NCI-H748 (cell line): Measurements from ENCODE around the gene TAS2R46.
"Not testable (repeated sequence)": the region's sequence is repeated elsewhere in the genome, so short reads cannot be mapped to it uniquely, and the experiment has no call there.

Experiments used
- DNase-seq: peaks from one replicate; lab custom pipeline; 2025; ENCODE audit not compliant: unreplicated experiment; lab: John Stamatoyannopoulos, UW

The TAS2R46 gene

DNA sequence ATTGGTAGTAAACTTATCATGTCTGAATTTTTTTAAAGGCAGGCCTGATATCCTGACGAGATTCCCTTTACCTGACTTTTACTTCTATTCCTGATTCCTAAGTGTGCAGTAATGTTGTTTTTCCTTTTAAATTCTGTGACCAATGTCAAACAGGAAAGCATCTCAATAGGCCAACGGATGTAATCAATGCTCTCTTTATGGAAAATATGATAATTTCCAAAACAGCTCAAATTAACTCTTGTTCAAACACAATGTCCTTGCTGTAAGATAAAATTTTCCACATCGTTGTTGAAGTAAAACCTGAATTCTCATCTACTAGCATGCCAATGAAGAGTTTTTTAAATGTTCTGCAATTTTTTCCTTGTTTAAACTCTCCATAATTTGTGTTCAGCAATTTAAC, 22.9 kb downstream of the TAS2R46 start:
- DNase-seq, result no peak

DNA sequence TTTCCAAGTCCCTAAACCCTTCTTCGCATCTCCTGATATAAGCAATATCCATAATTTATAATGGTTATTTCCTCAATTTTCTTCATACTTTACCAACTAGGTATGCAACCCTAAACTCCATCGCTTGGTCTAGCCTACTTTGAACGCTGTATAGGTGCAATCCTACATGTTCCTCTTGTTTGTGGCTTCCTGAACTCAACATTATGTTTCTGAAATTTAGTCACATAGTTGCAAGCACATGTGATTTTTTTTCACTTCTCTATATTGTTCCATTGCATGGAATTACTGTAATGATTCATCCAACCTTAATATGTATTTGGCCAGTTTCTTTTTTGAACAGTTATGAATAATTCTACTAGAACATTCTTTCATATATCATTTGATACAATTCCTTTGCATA, 28.1 kb downstream of the TAS2R46 start:
- not testable (repeated sequence) for DNase-seq

DNA sequence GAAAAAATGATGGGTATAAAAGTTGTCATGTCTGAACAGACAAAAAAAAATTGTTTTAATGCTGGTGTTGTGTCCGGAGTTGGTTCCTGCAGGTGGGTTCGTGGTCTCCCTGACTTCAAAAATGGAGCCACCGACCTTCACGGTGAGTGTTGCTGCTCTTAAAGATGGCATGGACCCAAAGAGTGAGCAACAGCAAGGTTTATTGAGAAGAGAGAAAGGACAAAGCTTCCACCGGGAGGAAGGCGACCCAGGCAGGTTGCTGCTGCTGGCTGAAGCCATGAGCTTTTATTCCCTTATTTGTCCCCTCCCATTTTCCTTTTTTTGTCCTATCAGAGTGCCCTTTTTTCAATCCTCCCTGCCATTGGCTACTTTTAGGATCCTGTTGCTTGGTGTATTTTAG, 30.8 kb downstream of the TAS2R46 start, which contains the start of gene TAS2R31:
TAS2R31 (minus strand) TSS at position 101 of the 400 bp plus-strand sequence; CDS start at position 29, 72 bp downstream.
- no peak for DNase-seq

DNA sequence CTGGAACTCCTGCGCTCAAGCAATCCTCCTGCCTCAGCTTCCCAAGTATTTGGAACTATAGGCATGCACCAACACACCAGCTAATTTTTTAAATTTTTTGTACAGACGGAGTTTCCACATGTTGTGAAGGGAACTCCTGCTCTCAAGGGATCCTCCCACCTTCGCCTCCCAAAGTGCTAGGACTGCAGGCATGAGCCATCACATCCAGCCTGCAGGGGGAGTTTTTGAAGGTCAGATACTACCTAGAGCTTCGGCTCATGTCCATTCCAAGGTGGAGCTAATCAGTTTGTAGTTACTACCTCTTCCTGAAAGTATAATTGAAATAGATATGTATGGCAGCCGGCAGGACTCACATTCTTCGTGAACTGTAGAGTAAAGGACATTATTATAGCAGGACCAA, 36.0 kb downstream of the TAS2R46 start:
- no peak for DNase-seq

DNA sequence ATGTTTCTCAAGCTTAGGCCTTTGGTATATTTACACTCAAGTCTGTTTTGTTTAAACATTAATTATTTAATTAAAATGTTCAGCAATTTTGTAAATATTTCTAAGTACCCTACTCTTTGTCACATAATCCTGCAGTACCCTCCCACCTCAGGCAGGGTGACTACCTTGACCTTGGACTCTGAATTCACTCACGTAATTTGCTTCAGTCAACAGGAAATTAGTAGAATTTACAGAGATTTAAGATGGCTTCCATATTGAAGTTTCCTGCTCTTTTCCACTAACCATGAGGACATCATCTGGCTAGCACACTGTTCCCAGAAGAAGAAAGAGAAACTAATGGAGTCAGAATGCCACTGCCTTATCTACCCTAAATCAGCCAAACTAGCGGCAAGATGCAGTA, 38.7 kb downstream of the TAS2R46 start:
- DNase-seq, result no peak

DNA sequence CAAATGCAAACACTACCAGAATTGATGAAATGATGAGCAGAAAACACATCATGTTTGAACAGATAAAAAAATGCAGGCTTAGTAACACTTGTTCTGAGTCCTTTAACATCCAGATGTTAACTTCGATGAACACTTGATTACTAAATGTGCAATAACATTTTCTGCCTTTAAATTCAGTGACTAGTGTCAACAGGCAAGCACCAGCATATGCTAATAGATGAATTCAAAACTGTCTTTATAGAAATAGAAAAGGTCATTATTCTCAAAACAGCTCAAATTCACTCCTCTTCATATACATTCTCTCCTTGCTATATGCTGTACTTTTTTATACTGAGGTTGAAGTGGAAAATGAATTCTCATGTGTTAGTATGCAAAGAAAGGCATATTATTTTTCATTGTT, 39.6 kb downstream of the TAS2R46 start, which contains the start of gene TAS2R19:
TAS2R19 (minus strand) TSS at position 101 of the 400 bp plus-strand sequence; CDS start at position 52, 49 bp downstream.
- no peak for DNase-seq

DNA sequence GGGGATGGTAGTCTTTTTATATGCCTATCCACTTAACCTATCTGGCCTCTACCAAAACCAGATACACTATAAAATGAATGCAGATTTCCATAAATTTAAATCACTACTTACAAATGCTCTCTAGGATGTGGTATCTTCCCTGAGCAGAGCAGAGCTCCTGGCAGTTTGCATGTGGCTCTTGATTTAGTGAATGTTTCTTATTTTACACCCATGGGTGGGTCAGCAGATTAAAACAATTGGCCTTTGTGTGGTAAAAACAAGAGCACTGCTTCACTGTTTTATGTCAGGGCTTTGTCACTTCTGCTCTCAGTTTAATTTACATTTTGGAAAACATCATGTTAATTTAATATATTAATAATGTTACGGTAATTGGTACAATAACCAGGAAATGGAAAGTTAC, 45.2 kb downstream of the TAS2R46 start:
- DNase-seq, result no peak

DNA sequence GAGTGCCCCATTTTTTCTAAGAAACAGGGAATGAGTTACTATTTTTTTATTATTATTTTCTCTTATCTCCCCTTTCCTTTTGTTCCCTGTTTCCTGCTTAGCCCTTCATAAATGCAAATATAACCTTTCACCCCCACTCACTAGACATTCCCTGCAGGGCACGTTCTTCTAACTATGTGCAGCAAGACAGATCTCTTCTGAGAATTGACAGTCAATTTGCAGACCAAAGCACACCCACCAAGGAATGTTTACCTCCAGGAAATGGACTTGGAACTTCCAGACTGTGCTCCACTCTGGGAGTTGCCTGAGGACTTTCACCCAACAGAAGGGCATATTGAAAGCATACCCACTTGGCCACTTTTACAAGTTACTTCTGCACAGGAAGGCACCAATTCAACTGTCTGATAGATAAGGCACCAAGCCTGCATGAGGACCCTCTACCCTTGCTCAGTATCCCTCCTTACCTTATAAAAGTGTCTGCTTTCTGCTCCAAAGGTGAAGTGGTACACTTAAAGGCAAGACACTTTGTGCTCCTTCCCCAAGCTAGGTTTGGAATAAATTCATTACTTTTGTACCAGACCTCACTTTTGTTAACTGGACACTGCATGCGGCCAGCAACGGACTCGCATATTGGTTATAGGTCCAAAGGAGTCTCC, 46.2 kb downstream of the TAS2R46 start:
- DNase-seq, result no peak

DNA sequence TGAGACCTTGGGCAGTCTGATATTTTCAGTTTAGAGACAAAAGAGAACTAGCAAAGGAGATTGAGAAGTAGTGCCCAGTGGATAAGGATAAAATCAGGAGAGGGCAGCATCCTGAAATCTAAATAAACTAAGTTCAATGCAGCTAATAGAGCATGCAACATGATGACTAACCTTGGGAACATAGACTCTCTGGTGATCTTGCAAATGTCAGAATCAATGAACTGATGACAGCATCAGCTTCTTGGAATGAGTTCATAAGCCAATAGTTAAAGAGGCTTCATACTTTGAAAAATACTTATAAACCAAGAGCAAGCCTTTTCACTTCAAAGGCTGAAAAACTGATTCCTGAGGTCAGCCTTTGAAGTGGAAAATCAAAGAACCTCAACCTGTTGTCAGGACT, 47.9 kb downstream of the TAS2R46 start:
- DNase-seq, result no peak
